ENCODE data around the gene LACTBL1.

GRCh38 chr1:22966309-22966708 is 6.4 kb downstream of the LACTBL1 start:
- TF ChIP-seq CTCF (IDR thresholded peaks at IDR 0.05) (no peak), ZFX (IDR thresholded peaks at IDR 0.05; ENCODE audit: borderline replicate concordance) (no peak)

Data from 22Rv1 (cell line).